ENCODE results near the gene C2orf74. TPM values are rescaled to one million over a fixed set of nuclear protein-coding genes. Genes with fewer than 3 reads are reported as not detected.

C2orf74 gene
- total and polyA plus RNA-seq, 2 experiments from 2014 or later: 5.7 to 21.5 TPM

GRCh38 chr2:61184263-61184662 lies 22.3 kb downstream of the C2orf74 start:
- Histone ChIP-seq H3K79me2 (replicated peaks; ENCODE audit: insufficient read depth) (peaks cover 7% of the 10 kb centered on the region), H3K36me3 (ENCODE audit: insufficient read depth) (peaks cover 45% of the 10 kb centered on the region), H3K27ac (ENCODE audit: low read depth) (no peak overlapping the region; the same call in 1 of the 2 replicates), H3F3A (replicated peaks; ENCODE audit: low read depth) (0 out of 2 replicates have a peak, but pooled peaks cover 6% of the 10 kb centered on the region), H3K4me1 (ENCODE audit: insufficient read depth) (peaks cover 18% of the 10 kb centered on the region), H3K27me3 (ENCODE audit: insufficient read depth) (no peaks in the 10 kb centered on the region), H2AFZ (no peak overlapping the region), H3K4me2 (no peak overlapping the region), H3K9me2 (ENCODE audit: insufficient read depth) (no peaks in the 10 kb centered on the region), H4K20me1 (replicated peaks; ENCODE audit: insufficient read depth) (peaks cover 8% of the 10 kb centered on the region), H3K4me3 (no peak overlapping the region)
- H3K4me3 Mint-ChIP-seq: no peak overlapping the region
- H3K27ac Mint-ChIP-seq: no peak overlapping the region
- H3K9me3 Mint-ChIP-seq: no peaks in the 10 kb centered on the region
- peaks cover 9% of the 10 kb centered on the region for H3K27me3 Mint-ChIP-seq (ENCODE audit: insufficient read depth, low read depth, poor library complexity)
- peaks cover 90% of the 10 kb centered on the region for H3K36me3 Mint-ChIP-seq (ENCODE audit: low read depth)
- ATAC-seq (no peak), DNase-seq (ENCODE audit: low spot score) (no peak)
- peaks cover 25% of the 10 kb centered on the region for H3K4me1 Mint-ChIP-seq
- TF ChIP-seq POLR2AphosphoS5 (IDR thresholded peaks at IDR 0.05; ENCODE audit: low read depth) (no peak), STAT1 (IDR thresholded peaks at IDR 0.05; ENCODE audit: unreplicated experiment) (no peak), ZNF114 (CRISPR knock-in tag; IDR thresholded peaks at IDR 0.05) (no peak), ETS1 (IDR thresholded peaks at IDR 0.05) (no peak), CREB1 (CRISPR knock-in tag; IDR thresholded peaks at IDR 0.05; ENCODE audit: low read depth) (no peak), REST (IDR thresholded peaks at IDR 0.05; ENCODE audit: unreplicated experiment) (no peak), EZH2 (IDR thresholded peaks at IDR 0.05; ENCODE audit: low read depth, unreplicated experiment) (no peak), JUNB (IDR thresholded peaks at IDR 0.05; ENCODE audit: unreplicated experiment) (no peak), ZNF462 (CRISPR knock-in tag; IDR thresholded peaks at IDR 0.05) (no peak), NANOG (IDR thresholded peaks at IDR 0.05; ENCODE audit: borderline replicate concordance) (no peak), EZH2phosphoT487 (IDR thresholded peaks at IDR 0.05; ENCODE audit: unreplicated experiment) (no peak), ZNF331 (CRISPR knock-in tag; IDR thresholded peaks at IDR 0.05; ENCODE audit: low read depth) (no peak), CTCF (conservative IDR thresholded peaks at IDR 0.05; ENCODE audit: low read depth in 2 of 2) (no peak)

Data from GM23338 (cell line).